OCI-LY3 (cell line): ENCODE data around the gene DTWD1.

Experiments used
- CTCF ChIP-seq: fragments of 200-600, 300-600 bp; sonication (generic); IDR thresholded peaks from 2 replicates; pipeline ENCODE4 v1.5.1; 2014; ENCODE audit warnings: antibody characterized with exemption, low read length, low read depth
- EZH2phosphoT487 ChIP-seq: fragments of 200-600 bp; shearing (Covaris generic); IDR thresholded peaks from 2 replicates; pipeline ENCODE4 v1.6.1; 2018; ENCODE audit warnings: antibody characterized with exemption, mixed run types, low read depth

DNA sequence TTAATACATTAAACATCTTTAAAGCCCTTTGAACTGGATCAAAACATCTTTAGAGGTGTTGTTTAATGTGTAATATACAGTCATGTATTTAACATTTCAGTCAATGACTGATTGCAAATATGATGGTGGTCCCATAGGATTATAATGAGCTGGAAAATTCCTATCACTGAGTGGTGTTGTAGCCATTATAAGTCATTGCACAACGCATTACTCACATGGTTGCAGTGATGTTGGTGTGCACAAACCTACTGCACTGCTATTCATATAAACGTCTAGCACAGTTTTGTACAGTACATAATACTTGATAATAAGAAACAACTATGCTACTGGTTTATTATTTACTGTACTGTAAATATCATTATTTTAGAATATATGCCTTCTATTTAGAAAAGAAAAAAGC lies 75.6 kb downstream of the DTWD1 start:
- no peak for TF ChIP-seq EZH2phosphoT487
- TF ChIP-seq CTCF, result no peak
